Panc1 (cell line): ENCODE measurements around the gene PGRMC2.

Experiments
- CTCF ChIP-seq: fragments of 450-650 bp; IDR thresholded peaks from 2 replicates; pipeline ENCODE4 v1.5.1; 2017; ENCODE audit warnings: mild to moderate bottlenecking
- POLR2AphosphoS5 ChIP-seq: IDR thresholded peaks from 2 replicates; pipeline ENCODE4 v1.6.1; 2012; ENCODE audit warnings: mild to moderate bottlenecking, low read depth, low read length, moderate library complexity
- SIN3A ChIP-seq: IDR thresholded peaks from 2 replicates; pipeline ENCODE4 v1.6.1; 2012; ENCODE audit warnings: low read depth, mild to moderate bottlenecking, low read length, moderate library complexity, borderline replicate concordance; ENCODE audit not compliant: insufficient read depth
- TF ChIP-seq, protein P1 (sequence below), 2 experiments: IDR thresholded peaks; 2 replicates each; pipeline ENCODE4 v1.6.1; 2011 to 2012; ENCODE audit warnings: low read depth in 2 of 2, control low read depth in 1 of 2, low read length in 1 of 2, mild to moderate bottlenecking in 1 of 2, moderate library complexity in 1 of 2; ENCODE audit not compliant: insufficient read depth in 1 of 2

GRCh38 chr4:128295255-128295654 lies 7.6 kb upstream of the PGRMC2 start:
- TF ChIP-seq CTCF (no peak), SIN3A (no peak), POLR2AphosphoS5 (no peak)
- TF ChIP-seq, protein P1, sequence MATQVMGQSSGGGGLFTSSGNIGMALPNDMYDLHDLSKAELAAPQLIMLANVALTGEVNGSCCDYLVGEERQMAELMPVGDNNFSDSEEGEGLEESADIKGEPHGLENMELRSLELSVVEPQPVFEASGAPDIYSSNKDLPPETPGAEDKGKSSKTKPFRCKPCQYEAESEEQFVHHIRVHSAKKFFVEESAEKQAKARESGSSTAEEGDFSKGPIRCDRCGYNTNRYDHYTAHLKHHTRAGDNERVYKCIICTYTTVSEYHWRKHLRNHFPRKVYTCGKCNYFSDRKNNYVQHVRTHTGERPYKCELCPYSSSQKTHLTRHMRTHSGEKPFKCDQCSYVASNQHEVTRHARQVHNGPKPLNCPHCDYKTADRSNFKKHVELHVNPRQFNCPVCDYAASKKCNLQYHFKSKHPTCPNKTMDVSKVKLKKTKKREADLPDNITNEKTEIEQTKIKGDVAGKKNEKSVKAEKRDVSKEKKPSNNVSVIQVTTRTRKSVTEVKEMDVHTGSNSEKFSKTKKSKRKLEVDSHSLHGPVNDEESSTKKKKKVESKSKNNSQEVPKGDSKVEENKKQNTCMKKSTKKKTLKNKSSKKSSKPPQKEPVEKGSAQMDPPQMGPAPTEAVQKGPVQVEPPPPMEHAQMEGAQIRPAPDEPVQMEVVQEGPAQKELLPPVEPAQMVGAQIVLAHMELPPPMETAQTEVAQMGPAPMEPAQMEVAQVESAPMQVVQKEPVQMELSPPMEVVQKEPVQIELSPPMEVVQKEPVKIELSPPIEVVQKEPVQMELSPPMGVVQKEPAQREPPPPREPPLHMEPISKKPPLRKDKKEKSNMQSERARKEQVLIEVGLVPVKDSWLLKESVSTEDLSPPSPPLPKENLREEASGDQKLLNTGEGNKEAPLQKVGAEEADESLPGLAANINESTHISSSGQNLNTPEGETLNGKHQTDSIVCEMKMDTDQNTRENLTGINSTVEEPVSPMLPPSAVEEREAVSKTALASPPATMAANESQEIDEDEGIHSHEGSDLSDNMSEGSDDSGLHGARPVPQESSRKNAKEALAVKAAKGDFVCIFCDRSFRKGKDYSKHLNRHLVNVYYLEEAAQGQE (IDR thresholded peaks at IDR 0.05; ENCODE audit: insufficient read depth in 1 of 2, low read depth in 2 of 2, low read length in 1 of 2) = no peak
